GM21619 (cell line): ENCODE results near the gene FAM168A.

Experiments
- ATAC-seq: cut with Tn5 transposase; IDR thresholded peaks from one replicate; pipeline ENCODE4 v1.9.1; 2021; ENCODE audit not compliant: unreplicated experiment

The FAM168A gene, protein sequence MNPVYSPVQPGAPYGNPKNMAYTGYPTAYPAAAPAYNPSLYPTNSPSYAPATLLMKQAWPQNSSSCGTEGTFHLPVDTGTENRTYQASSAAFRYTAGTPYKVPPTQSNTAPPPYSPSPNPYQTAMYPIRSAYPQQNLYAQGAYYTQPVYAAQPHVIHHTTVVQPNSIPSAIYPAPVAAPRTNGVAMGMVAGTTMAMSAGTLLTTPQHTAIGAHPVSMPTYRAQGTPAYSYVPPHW

DNA sequence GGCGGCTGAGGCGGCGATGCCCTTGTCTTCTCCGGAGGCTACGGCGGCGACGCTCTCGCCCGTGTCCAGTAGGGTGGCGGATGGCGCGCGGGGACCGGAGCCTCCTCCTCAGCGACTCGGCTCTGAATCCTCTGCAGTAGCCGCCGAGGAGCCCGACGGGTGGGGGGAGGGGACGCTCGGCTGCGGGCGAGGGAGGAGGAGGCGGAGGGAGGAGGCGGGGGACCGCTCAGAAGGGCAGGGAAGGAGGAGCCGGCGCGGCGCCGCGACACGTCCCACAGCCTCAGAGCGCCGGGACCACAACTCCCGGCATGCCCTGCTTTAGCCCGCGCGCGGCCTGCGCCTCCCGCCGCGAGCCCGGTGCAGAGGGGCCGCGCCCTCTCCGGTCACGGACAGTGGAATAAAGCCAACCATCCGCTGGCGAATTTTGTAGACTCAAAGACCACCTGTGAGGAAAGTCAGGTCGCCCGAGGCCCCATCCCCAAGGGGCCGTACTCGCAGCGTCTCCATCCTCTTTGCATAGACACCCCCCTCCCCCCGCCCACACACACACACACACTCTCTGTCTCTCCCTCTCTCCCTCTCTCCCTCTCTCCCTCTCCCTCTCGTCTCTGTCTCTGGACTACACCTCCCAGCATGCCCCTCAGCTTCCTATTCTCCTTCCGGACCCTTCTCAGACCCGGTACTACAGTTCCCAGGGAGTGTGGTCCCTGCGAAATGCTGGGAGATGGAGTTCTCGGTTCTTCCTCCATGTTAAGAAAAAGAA lies at the start of gene FAM168A:
TSS of gene FAM168A (minus strand) at position 157 of the 763 bp plus-strand sequence. CDS start 129,638 bp downstream, outside the sequence.
- peak; percentile 84 for ATAC-seq

DNA sequence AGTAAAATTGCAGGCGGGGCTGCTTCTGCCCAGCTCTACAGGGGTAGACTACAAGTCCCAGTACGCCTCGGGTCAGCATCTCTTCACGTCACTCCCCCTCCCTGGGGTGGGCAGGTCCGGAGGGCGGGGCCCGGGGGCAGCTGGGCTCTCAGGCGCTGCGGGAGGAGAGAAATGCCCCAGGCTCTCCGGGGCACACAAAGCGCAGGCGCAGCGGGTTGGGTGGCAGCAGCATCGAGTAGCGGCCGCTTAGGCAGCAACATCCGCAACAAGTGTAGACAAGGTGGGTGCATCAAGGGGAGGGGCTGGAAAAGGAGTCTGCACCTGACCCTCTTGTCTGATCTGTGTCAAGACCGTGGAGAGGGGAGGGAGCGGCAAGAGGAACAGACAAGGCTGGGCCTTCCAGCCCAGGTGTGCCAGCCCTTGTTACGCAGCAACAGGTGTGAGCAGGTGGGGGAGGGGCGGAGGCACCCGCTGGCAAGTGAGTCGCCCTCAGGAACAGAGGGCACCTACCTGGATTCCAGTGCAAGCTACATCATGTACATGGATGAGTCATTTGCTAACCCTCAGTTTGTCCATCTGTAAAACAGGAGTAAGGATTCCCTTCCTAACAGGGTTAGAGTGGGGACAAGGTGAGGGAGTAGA lies 49.7 kb upstream of the FAM168A start:
- peak; percentile 94 for ATAC-seq

DNA sequence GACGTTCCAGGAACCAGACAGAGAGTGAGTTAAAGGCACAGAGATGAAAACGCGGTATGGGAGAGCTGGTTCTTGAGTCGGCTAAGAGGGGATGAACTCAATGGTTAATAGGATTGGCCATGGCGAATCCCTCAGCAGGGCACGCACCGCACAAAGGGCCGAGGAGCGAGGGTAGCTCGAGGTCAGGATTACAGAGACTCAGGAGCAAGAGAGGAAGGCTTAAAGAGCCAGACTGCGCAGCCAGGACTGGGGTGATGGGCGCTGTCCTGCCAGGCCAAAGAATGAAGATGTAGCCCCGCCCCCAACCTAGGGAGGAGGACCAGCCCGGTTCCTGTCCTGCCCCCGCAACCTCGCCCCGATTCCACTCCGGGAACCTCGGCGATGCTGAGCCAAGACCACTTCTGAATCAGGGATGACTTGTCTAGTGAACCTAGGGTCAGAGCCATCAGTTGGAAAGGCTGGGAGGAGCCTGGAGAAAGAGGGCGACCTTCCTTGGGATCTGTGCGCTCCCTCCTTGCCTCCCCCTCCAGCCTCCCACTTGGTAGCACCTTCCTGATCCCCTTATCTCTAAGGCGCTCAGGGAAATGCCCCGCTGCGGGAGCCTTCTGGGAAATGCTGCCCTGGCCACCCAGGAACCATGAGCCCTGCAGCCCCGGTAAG lies 48.2 kb upstream of the FAM168A start, which contains the start of gene PLEKHB1:
TSS of gene PLEKHB1 (plus strand) at position 610 of the 660 bp plus-strand sequence. CDS start at position 638, 28 bp downstream.
- ATAC-seq, result no peak

DNA sequence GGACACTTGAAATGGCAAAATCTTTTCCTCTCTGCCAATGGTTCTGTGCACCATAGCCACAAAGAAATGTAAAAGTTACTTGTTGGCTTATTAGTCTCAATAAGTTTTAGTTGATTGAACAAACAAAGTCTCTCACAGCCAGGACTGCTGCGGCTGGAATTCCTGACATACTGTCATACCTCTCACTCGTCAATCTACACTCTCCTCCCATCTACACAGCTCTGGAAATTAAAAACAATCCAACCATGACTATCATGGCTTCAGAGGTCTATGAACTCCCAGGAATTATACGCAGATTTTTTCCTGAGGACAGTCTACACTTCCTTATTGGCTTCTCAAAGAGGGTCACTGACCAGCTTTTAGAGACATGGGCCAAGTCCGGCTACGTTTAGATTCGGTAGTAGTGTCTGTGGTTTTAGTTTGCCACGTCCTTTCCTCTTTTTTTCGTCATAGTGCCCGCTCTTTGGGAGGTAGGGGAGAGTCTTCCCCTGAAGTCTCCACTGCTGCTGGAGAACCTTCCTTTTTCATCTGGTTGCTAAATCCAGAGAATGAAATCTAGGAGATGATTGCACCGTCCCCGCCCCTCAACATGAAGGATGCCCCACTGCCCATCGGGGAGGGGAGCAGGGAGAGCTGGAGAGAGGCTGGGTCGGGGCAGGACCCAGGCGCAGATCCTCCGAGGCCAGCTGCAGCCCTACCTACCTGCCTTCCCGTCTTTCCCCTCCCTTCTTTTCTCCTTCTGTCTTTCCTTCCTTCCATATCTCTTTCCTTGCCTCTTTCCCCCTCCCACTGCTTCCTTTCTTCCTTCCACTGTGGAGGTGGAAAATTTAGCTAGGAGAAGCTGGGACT lies 47.4 kb upstream of the FAM168A start:
- no peak for ATAC-seq

DNA sequence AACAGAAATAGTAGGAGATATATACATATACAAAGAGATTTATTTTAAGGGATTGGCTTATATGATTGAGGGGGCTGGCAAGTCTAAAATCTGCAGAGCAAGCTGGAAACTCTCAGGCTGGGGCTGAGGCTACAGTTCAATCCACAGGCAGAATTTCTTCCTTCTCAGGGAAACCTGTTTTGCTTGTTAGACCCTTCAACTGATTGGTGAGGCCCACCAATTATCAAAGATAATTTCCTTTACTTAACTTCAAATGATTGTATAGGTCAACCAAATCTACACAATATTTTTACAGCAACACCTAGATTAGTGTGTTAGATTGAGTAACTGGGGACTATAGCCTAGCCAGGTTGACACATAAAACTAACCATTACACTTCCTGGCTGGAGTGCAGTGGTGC lies 43.8 kb upstream of the FAM168A start:
- no peak for ATAC-seq

DNA sequence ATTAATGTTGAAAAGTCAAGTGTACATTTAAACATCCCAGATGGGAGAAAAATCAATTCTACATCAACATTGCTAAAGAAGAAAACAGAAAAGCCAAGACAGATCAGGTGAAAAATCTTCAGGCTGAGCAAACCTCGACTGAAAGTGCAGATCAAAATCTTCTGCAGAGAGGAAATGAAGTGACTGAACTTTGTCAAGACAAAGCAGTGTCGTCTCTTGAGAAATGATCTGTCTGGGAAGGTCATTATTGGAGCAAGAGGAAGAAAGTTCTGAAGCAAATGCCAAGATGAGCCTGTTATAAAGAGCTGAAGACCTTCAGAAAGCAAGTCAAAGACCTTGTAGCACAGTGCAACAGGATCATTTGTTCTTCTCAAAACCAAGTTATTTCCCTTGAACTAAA lies 42.7 kb upstream of the FAM168A start:
- no peak for ATAC-seq

DNA sequence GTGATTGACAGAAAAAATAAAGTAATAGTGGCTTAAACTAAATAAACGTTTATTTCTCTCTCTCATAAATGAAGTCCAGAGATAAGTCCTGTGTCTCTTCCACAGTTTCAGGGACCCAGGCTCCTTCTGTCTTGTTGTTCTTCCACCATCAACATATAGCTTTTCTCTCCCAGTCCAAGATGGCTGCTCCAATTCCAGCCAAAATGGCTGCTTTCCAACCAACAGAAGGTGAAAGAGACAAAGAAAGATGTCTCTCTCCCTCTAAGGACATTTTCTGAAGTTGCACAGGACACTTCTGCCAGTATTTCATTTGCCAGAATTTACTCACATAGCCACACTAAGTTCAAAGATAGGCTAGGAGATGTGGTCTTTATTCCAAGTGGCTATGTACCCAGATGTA lies 39.1 kb upstream of the FAM168A start:
- no peak for ATAC-seq

DNA sequence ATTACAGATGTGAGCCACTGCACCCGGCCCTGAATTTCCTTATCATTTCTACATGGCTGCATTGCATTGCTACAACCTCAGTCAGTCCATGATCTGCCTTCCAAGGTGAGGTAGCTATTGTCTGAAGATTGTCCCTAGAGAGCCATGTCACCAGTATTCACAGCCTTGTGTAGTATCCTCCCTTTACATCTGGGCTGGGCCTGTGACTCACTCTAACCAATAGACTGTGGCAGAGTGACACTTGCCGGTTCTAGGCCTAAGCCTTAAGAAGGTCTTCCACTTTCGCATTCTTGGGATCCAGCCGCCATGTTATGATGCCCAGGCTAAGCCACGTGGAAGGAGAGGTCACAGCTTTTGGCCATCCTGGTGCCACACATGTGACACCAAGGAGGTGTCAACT lies 38.3 kb upstream of the FAM168A start:
- ATAC-seq, result no peak

DNA sequence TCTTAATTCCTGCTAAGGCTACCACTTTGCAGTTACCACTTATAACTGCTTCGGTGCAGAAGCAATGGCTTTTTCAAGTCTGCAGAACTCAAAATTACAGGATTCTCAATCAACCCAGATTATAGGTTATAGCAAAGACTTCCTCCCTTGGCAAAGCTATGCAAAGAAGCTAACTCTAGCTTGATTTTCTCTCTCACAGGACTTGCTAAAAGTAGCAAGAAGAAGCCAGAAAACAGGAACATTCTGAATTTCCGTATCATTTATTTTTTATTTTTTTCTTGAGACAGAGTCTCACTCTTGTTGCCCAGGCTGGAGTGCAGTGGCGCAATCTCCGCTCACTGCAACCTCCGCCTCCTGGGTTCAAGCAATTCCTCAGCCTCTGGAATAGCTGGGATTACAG lies 37.8 kb upstream of the FAM168A start:
- no peak for ATAC-seq

DNA sequence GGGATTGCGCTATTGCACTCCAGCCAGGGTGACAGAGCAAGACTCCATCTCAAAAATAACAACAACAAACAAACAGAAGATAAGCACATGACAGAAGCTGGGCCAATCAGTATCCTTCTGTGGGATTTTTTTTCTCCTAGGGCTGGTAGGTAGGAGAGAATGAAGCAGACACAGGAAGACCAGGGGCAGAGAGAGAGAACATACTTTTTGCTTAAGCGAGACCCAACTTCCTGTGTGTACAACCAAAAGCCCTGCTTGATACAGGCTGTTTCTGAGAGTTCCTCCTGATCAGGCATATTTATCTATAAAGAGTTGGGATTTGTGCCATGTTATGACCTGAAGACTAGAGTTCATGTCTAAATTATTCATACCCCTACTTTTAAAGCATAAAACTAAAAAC lies 36.1 kb upstream of the FAM168A start:
- no peak for ATAC-seq

DNA sequence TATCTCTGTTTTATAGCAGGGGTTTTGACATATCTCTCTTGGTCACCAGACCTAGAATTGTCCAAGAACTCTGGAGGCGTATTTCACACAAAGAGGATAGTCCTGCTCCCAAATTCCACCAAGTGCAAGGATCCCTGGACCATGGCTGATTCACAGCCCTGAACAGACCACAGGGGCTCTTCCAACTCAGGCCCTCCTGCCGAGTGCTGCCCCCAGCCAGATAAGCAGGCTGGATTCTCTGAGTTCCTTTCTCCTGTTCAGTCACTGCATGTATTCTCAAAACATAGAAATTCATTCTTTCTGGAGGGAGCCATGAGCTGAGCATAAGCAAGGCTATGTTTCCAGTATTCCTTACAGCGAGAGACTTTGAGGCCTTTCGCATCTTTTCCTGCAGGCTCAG lies 35.1 kb upstream of the FAM168A start:
- no peak for ATAC-seq

DNA sequence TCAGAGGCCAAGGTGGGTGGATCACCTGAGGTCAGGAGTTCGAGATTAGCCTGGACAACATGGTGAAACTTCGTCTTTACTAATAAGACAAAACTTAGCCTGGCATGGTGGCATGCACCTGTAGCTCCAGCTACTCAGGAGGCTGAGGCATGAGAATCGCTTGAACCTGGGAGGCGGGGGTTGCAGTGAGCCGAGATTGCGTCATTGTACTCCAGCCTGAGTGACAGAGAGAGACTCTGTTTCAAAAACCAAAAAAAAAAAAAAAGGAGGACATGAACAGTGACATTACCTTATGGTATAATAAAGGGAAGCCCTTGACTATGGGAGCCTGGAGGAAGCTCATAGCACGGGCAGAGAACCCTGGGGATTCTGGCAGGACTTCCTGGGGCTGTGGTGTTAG lies 32.0 kb upstream of the FAM168A start:
- no peak for ATAC-seq

DNA sequence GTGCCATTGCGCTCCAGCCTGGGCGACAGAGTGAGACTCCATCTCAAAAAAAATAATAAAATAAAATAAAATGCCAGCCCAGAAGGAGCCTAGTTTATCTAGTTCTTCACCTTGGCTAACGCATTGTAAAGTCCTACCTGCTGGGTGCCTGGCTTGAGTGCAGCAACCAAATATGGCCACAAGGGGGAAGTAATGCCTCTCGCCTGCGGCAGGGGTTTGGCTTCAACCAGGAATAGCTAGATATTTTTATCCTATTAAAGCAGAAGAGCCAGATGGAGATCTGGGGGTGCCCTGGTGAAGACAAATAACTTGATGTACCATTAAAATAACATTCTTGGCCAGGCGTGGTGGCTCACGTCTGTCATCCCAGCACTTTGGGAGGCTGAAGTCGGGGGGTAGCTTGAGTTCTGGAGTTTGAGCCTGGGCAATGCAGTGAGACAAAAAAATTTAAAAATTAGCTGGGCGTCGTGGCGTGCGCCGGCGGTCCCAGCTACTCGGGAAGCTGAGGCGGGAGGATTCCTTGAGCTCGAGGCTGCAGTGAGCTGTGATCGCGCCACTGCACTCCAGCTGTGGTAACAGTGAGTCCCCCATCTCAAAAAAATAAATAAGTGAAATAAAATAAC lies 27.9 kb upstream of the FAM168A start:
- ATAC-seq, result no peak

DNA sequence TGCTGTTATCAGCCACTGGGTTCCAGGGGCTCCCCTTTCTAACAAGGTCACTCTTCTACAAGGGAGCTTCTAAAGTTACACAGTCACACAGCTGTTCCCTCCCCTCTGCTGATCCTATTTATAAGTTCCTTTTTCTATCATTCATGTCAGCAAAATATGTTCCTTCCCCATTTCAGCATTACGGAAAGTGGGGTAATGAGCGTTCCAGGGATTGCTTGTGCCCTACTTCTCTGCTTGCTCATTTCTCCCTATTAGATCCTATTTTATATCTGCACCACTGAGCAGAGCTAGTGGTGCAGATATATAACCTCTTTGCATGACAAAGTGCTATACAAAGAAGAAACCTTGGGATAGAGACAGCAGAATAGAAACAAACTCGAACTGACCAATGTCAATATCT lies 25.8 kb upstream of the FAM168A start:
- ATAC-seq, result no peak

DNA sequence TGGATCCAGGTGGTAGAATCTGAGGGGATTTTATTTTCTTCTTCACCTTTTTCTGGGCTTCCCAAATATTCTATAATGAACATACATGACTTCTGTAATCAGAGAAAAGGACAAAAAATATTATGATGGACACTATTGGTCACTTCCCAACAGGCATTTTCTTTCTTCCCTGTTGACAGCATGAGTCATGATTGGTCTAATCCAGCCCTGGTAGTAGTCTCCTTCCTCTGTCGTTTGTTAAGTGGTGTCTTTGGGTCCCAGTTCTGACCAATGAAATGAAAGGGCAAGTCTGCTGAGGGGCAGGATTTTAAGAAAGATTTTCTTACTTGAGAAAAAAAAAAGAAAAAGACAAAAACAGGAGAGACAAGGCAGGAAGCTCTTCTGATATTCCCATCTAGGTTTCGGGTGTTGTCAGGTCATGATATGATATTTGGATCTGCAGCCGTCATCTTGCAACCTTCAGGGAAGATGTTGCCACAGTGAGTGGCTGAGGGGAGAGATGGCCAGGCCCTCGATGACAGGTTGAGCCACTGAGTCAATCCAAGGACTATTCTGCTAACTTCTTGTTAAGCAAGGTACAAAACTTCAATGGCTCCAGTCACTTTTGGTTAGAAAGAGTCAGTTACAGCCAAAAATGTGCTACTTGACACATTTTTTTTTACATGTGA lies 25.1 kb upstream of the FAM168A start:
- no peak for ATAC-seq

DNA sequence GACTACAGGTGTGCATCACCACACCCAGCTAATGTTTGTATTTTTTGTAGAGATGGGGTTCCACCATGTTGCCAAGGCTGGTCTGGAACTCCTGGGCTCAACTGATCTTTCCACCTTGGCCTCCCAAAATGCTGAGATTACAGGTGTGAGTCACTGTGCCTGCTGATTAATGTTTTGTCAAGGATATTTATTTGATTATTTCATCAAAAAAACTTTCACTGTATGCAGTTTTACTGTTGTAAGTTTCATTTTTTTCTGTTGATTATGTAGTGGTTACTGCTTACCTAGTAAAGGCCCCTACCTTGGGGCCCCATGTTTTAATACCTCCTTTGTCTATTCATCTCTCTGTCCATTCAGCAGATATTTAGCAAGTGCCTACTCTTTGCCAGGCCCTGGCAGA lies 16.7 kb upstream of the FAM168A start:
- no peak for ATAC-seq

DNA sequence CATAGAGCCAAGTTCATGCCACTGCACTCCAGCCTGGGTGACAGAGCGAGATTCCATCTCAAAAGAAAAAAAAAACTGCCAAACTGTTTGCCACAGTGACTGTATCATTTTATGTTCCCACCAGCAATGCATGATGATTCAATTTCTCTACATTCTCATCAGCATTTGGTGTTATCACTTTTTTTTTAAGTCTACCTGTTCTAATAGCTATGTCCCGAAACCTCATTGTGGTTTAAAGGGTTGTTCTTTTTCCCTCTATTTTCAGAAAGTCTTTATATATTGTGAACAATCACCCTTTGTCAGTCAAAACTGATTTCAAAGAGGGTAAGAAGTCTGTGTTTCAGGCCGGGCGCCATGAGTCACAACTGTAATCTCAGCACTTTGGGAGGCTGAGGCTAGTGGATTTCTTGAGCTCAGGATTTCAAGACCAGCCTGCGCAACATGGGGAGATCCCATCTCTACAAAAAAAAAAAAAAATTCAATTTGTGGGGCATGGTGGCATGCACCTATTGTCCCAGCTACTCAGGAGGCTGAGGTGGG lies 14.8 kb upstream of the FAM168A start:
- ATAC-seq, result no peak

DNA sequence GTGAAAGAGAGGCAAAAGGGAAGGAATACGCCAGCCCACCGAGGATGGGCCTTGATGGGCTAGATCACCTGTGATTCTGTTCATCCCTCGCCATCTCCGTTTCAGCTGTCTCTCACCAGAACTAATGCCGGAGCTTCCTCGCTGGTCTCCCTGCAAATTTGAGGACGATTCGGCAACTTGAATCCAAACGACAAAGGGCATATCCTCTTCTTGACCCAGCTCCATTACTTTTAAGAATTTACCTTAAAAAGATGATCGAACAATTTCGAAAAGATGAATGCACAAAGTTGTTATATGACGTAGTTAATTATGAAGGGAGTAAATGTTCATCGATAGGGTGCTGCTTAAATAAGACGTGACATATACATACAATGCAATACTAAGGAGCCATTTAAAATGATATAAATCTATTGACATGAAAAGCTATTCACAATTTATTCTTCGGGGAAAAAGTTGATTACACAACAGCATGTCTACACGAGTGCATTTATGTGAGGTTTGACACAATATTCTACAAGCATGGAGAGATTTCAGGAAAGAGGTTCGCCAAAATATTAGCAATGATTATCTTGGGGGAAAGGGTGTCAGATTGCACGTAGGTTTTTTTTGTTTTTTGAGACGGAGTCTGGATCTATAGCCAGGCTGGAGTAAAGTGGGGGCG lies 937 bp upstream of the FAM168A start:
- ATAC-seq, result no peak
